NAMALWA (cell line): ENCODE results near the gene SOS1.
"Not testable (repeated sequence)": the region's sequence is repeated elsewhere in the genome, so short reads cannot be mapped to it uniquely, and the experiment has no call there.

Experiments used
- DNase-seq: peaks from one replicate; pipeline ENCODE4 v3.0.0-alpha.2; 2015; ENCODE audit warnings: low spot score

The SOS1 gene

DNA sequence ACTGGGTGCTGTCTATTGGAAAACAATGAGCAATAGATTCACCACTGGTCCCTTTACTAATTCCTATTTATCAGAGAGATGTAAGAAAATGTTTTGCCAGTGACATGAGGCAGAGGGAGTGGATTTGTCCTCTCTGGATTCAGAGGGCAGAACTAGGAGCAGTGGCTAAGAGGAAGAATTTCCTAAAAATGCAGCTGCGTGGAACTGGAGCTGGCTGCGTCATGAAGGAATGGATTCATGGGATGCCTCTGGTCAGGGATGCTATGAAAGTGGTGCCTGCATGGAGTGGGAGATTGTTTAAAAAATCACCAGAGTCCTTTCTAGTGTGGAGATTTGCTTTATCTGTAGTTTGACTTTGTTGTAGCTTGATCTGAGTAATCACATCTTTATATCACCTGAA is 152.8 kb downstream of the SOS1 start:
- DNase-seq: no peak

DNA sequence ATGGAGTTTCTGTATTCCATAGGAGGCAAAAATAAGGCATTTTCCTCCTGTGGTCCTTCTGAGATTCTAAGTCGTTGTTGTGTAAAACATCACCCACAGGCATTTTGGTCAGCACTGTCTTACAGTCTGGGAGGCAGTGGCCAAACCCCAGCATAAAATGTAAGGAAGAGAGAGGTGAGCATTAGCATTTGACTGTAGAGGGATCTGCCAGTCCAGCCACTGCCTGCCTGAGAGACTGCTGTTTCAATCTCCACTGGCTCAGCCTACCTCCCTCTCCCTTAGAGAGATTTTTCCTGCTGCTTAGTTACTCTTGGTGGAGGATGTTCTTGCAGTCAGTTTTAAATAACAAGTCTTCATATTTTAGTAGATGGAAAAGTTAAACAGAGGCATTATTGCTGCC is 154.2 kb downstream of the SOS1 start:
- DNase-seq: no peak

DNA sequence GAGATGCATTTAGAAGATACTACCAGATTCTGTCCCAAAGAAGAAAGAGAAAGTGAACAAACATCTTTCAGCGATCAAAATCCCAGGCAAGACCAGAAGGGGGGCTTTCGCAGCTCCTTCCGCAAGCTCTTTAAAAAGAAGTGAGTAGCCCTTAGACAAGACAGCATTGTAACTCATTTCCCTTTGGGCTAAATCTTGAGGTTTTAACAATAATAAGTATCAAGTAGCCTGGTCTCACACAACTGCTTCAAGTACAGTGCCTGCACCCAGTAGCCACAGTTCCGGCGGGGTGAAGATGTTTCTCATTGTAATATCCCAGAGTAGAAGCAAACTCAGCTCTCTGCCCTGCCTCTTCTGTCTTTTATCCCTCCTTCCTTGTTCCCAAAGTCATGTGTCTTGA is 154.8 kb downstream of the SOS1 start:
- DNase-seq: no peak

DNA sequence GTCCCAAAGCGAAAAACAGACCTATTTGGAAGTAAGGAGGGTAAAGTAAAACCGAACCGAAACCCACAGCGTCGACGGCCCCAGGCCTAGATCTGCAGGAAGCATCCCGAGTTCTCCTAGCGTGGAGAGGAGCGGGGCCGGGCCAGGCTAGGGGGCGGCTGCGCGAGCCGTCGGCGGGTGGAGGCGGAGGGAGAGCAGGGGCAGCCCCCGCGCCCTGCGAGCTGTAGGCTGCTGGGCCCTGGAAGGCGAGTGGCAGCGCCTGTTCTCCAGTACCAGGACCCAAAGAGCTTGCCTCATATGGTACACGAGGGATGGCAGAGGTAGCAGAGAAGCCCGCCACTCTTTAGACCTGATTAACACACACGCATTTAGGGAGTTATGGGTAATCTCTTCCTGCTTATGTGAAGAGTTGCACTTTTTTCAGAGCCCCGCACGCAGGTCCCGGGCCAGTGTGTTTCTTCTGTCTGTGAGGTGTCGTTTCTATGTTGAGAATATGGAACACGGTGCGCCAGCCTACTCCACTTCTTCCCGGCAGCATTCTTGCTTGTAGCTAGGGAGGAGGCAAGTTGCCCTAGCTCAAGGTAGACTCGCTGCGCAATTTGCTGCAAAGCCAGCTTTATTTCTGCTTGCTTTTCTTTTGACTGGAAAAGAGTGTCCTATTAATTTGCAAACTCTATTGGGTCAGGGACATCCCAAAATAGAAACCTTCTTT is 160.1 kb downstream of the SOS1 start:
- no peak for DNase-seq

DNA sequence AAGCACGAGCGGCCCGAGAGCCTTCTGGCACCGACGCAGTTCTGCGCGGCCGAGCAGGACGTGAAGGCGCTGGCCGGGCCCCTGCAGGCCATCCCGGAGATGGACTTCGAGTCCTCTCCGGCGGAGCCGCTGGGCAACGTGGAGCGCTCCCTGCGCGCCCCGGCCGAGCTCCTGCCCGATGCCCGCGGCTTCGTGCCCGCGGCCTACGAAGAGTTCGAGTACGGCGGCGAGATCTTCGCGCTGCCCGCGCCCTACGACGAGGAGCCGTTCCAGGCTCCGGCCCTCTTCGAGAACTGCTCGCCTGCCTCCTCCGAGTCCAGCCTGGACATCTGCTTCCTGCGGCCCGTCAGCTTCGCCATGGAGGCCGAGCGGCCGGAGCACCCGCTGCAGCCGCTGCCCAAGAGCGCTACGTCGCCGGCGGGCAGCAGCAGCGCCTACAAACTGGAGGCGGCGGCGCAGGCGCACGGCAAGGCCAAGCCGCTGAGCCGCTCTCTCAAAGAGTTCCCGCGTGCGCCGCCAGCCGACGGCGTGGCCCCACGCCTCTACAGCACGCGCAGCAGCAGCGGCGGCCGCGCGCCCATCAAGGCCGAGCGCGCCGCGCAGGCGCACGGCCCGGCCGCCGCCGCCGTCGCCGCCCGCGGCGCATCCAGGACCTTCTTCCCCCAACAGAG is 160.8 kb downstream of the SOS1 start:
- no peak for DNase-seq

DNA sequence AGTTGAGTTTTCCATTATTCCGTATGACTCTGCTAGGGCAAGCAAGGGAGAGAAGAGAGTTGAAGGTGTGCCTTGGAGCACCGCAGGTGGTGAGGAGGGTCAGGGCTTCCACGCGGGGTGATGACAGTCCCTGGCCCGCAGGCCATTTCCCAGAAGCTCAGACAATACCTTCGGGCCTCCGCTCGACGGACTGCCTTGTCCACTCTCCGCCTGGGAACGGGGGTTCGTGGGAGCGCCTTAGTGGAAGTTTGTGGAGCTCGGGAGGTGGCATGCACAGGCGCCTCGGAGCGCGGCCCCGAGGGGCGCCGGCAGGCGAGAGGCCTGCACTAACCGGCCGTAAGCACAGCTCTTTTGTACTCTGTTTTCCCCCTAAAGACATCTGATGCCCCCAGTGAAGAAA is 161.4 kb downstream of the SOS1 start:
- DNase-seq: no peak

DNA sequence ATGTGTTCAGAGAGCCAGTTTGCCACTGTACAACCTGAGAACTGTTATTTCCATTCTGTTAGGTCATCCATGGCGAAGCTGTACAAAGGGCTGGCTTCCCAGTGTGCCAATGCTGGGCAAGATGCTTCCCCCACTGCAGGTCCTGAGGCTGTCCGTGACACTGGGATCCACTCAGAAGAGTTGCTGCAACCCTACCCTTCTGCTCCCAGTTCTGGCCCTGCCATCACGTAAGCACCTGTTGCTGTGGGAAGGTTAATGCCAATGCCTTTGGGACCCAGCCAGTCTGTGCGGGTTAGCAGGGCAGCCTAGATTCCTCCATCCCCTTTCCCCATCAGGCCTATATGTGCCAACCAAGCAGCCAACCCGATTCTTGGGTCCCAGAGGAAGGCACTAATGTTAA is 162.9 kb downstream of the SOS1 start:
- no peak for DNase-seq

DNA sequence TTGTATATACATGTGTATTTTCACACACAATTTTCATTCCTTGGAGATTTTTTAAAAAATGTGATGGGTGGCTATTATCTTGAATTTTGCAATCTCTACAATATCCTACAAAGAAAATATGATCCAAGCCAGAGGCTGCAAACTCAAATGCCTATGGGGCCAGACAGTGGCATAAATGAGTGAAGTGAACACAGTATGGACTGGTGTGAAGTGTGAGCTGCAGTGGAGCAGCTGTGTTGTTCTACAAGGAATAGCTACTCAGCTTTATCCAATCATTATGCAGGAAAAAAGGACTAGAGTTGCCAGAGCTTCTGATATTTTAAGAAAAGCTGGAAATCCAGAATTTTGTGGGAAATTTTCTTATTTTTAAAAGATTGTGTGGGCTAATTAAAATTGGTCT is 169.1 kb downstream of the SOS1 start:
- no peak for DNase-seq

DNA sequence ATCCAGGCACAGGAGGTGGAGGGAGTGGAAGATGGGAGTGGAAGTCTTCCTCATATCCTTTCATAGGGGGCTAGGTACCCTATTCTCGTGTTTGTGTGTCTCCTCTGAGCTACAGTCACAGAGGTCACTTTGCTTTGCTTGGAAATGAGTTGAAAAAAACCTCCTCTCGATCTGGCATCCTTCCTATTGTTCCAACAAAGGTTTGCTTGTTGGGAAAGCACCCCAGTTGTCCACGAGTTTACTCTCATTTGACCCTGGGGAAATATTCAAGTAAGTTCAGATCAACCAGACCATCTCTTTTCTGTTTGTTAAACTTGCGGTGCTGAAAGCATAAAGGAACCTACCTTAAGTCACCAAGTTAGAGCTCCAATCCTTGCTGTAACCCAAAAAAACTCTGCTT is 171.9 kb downstream of the SOS1 start:
- DNase-seq: no peak

DNA sequence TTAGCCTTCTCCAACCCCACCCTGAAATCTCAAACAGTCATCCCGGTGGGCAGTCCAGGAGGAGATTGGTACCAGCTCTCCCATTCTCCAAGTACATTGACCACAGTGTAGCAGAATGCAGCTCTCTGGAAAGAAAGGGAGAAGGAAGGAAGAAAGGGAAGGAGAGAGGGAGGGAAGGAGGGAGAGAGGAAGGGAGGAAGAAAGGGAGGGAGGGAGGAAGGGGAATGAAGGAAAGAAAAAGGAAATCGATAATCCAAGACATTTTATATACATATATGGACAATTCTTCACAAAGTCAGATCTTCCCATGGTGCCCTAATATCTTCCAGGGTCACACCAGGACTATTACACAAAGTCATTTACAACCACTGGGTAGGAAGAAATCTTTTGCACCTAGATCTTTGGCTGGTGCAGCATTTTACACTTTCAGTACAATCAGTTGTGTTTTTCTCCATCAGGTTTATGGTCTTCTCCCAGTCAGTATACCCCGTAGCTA is 172.4 kb downstream of the SOS1 start:
- no peak for DNase-seq

DNA sequence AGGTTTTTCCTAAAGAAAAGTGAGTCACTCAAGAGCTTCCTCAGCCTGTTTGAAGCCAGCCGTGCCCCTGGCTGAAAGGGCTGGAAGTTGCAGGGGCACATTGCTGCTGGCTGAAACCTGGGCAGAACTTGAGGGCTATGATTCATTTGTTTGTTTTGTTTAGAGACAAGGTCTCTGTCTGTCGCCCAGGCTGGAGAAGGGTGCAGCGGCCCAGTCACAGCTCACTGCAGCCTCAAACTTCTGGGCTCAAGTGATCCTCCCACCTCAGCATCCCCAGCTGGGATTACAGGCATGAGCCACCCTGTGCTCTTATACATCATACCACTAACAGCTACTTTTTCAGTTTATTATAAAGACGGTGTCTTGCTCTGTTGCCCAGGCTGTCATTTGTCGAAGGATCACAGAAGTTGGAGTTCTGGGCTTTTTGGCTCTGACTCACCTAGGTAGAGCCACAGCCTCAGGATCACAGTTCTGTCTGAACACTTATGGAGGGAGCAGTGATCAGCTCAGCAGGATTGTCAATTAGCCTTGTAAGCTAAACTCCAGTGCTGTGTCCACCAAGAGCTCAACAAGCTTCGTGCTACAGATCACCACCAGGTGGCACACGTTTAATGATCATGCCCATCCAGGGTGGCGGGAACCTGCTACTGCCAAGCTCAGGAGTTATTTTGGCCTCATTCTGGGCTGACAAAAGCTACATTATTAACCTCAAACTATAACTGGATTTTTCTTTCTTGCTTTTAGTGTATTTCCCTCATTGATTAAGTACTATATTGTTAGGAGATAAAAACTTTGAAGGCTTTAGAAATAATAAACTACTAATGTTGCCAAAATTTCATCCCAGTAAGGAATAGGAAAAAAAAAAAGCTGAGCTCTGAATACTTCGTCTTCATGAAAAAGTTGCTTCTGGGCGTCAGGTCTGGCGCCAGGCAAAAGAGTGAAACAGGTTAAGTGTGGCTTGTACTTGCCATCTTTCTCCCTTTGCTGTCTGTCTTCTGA is 173.3 kb downstream of the SOS1 start:
- DNase-seq: peak; percentile 83

DNA sequence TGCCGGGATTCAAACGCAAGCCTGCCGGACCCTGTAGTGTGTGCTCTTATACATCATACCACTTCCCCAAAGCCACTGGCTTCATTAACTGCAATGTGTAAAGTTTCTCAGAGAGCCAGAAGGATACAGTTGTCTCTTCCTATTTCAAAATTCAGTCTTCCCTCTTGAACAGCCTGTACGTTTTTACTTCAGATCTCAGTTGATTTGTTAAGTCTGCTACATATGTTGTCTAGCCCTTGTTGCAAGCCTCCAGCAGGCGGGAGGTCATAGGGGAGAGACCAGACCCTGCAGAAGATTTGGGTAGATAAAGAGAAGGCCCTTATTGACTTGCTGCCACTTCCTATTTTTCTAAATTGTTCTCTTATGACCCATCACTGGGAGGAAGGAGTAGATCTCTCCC is 174.9 kb downstream of the SOS1 start:
- no peak for DNase-seq

DNA sequence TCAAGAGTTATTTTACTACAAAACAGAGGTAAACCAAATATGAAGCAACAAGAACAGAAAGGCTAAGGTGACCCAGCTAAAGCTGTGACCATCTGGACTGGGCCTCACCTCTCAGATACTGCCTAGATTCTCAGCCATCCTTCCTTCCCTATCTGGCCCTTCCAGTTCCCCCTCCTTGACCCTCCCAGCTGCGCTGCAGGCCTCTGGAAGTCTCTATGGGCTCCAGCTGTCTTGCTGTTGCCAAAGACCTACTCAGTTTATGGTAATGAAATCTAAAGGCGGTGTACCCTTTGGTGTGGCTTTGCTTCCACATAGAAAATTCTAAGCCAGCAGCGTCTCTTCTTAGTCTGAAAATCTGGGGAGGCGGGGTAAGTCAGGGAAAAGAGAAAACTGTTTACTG is 175.5 kb downstream of the SOS1 start:
- no peak for DNase-seq

DNA sequence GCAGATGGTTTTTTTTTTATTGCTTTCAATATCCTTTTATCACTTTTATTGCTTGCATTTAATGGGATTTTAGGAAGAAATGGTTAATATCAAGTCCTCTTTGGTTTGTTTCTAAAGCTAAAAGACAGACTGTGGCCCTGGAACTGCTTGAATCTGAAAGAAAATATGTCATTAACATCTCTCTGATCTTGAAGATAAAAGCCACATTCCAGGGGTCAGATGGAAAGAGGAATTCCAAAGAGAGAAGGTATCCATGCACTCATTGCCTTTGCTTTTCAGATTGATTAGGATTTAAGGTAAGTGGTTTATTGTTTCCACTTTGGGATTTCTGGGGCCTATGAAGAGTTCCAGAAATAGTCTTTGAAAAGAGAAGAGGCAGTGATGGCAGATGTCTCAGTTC is 177.1 kb downstream of the SOS1 start:
- no peak for DNase-seq

DNA sequence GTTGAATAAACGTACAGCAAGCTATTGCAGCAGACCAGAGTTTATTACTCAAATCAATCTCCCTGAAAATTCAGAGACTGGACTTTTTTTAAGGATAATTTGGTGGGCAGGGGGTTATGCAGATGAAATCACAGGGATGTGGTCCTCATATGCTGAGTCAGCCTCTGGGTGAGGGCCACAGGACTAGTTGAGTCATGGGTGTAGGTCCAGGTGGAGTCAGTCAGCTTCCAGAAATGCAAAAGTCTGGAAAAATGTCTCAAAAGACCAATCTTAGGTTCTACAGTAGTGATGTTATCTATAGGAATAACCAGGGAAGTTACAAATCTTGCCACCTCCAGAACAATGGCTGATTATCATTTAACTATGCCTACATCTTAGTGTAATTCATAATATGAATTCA is 180.1 kb downstream of the SOS1 start:
- DNase-seq: no peak

DNA sequence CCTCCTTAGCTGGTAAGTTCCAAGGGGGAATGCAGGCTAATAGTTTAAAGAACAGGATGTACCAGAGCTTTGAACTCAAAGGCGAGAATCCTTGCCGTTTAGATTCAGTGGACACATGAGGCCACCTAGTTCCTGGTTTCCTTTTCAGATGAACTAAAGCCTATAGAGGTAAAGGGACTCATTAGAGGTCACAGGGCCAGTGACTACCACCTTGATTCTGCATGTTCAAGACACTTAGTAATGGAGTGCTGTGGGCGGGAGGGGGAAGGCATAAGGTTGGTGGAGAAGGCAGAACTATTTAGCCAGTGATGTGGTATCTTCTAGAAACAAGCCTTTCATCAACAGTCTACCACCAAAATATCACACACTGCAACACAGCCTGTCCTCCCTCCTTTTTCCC is 183.3 kb downstream of the SOS1 start:
- no peak for DNase-seq

DNA sequence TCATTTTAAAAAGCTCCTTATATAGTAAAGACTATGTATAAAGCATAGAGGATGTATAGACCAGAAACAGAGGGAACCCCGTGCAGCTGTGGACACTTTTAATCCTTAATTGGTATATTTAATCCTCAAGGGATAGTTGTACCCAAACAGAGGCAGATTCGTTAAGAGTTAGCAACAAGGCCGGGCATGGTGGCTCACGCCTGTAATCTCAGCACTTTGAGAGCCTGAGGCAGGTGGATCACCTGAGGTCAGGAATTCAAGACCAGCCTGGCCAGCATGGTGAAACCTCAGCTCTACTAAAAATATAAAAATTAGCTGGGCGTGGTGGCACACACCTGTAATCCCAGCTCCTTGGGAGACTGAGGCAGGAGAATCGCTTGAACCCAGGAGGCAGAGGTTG is 184.3 kb downstream of the SOS1 start:
- DNase-seq: not testable (repeated sequence)

DNA sequence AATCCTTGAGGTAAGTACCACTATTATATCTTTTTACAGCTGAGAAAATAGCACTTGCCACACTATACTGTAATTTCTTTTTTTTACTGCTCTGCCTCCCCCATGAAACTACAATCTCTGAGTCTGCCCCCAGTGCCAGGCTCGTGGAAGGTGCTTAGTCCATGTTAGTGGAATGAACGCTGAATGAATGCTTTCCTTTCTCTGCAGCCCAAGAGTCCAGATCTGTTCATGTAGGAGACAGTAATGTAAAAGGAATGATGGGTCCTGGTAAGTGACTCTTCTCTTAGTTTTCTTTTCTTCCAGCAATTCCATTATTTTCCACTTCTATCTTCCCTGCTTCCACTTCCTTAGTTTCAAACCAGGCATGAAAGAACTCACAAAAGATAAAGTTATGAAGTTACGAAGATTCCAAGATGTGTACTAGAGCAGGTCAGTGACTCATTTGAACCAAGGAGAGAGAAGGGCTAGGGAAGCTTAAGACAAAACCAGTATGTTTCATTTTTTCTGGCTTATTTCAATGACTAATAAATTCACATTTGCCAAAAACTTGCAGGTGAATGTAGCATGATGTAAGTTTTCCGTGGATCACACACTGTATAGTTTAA is 185.2 kb downstream of the SOS1 start:
- no peak for DNase-seq

DNA sequence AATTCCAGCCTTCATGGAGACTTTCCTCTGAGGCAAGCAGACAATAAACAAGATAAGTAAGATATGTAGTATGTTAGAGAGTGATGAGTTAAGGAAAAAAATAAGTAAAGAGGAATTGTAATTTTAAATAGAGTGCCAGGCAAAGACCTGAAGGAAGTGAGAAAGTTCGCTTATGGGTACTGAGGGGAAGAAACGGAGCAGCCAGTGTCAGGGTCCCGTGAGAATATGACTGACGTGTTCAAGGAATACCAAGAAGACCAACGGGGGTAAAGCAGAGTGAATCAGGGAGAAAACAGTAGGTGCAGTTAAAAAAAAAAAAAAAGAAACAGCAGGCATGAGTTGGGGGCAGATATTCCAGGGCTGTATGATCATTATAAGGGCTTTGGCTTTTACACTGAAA is 186.1 kb downstream of the SOS1 start:
- no peak for DNase-seq

DNA sequence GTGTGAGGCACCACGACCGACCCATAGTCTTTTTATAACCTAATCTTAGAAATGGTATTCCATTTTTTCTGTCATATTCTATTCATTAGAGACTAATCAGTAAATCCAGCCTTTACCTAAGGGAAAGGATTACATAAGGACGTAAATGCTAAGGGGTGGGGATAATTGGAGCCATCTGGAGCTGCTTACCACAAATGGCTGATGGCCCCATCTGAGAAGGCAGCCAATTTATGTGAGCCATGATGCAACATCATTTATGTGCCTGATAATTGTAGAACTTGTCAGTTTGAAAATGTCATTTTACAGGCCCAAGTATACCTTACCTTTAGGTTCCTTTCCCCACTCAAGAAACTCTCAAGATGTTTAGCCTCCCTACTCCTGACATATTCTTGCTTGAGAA is 187.2 kb downstream of the SOS1 start:
- no peak for DNase-seq

DNA sequence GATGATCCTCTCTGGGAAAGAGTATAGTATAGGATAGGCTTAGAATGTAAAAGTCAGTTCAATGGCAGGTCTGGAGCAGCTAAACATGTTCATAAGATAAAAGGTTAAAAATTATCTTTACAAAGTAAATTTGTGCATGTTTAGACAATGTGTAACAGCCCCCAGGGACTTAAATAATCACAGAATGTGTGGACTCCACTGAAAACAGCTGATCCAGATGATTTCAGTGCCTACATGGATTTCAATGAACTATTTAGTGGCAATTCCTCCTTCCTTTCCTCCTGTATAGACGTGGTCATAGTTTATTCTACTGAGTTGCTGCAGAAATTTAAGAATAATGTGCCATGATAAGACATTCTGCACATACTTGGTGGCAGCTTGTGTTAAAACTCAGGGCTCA is 188.3 kb downstream of the SOS1 start:
- no peak for DNase-seq
